Right lung (tissue), 5 donors: ENCODE measurements around the gene TBC1D16. TPM values are rescaled to one million over a fixed set of nuclear protein-coding genes. Genes with fewer than 3 reads are reported as not detected.
A peak's percentile ranks its signal among the peaks of the same experiment; 100 is the strongest.

Experiments
- DNase-seq, 2 donors: peaks; one replicate each; pipeline ENCODE4 v3.0.0-alpha.2; 2013
- polyA plus RNA-seq, 5 donors: library from polyadenylated mRNA; unstranded; fragments of 120-200 nt; gene quantifications; one replicate each; pipeline versions ENCODE4 v1.2.1 to v1.2.3, GENCODE V29; 2013; ENCODE audit warnings: inconsistent platforms in 1 of 5, low replicate concordance in 1 of 5; ENCODE audit not compliant: insufficient read length in 5 of 5, insufficient read depth in 1 of 5

Gene TBC1D16
- polyA plus RNA-seq, 5 donors: 19.0 to 36.4 (median 25.2) TPM

- no peak for DNase-seq
Observed at GRCh38 chr17:79928502-79929256, 107.0 kb downstream of the TBC1D16 start.

DNA sequence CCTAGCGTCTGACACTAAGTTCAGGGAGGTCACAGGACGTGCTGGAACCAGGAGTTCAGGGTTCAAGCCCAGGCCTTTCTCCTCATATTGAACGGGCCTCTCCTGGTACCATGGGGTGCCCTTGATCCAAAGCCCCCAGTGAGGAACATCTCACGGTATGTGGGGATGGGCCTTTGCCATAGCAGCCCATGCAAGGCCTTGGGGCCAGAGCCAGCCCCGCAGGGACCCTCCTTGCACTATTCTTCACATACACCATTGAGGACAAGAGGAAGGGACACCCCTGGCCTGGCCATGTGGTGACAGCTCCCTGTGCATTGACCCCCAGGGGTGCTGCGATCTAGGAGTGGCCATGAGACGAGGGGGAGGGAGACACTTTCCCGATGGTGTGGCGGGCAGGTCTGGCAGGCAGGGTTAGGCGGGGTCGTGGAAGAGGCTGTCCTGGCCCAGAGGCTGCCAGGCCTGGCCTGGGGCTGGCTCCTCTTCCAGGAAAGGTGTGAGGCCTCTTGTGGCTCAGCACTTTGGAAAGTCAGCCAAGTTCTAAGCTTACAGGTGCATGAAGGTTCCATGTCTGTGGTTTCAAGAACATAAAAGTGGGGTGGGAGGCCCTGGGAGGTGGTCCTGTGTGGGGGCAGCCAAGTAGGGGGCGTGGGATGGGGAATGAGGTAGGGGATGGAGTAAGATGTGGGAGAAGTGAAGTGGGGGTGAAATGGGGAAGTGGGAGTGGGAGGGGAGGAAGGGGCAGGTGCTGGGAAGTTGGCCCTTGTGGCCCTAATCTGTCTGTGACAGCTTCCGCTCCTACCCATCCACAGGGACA is 107.8 kb downstream of the TBC1D16 start:
- no peak for DNase-seq

DNA sequence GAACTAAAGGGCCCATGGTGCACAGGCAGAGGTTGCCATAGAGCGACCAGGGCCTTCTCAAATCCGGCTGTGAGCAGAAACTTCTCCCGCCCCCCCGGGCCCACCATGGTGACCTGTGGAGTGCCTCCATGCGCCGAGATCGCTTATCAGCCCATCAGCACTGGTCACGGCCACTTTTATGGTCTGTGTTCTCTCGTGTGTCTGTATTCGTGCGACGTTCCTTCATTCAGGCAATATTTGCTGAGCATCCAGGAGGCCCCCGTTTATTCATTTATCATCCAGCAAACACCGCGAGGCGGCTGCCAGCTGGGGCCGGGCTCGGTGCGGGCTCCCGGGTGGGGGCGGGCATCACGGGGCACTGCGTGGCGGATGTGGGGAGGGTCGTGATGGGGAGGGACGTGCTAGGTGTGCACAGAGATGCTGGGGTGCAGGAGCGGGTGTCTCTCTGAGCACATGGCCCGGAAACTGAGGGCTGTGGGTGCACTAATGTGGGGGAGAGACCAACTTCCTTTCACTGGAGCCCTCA is 108.5 kb downstream of the TBC1D16 start:
- DNase-seq: no peak

GRCh38 chr17:79926605-79927135 is 109.0 kb downstream of the TBC1D16 start:
- no peak for DNase-seq

DNA sequence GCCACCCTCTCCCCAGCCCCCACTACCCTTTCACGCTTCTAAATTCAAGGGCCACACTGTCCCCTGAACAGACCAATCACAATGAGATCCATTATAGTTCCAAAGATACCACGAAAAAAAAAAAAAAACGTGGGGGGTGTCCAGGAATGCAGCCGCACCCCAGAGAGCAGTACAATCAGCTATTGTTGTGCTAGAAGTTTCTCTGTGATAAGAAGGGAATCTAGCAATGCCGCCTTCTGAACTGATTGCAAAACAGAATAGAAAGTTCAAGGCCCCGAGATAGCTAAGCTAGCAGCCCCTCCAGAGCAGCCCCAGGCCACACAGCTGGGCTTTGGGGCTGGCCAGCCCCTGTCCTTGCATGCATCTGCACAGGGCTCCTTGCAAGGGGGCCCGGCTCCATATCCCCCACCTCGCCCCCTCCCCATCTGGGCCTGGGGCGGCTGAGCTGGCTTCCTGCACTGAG is 109.5 kb downstream of the TBC1D16 start:
- DNase-seq: no peak

- peak; percentile 56 to 64 for DNase-seq
Observed at GRCh38 chr17:79925242-79925957, 110.3 kb downstream of the TBC1D16 start.

- DNase-seq: no peak
Observed at GRCh38 chr17:79924639-79924976, 111.1 kb downstream of the TBC1D16 start.

GRCh38 chr17:79923974-79924638 is 111.6 kb downstream of the TBC1D16 start:
- DNase-seq: no peak

DNA sequence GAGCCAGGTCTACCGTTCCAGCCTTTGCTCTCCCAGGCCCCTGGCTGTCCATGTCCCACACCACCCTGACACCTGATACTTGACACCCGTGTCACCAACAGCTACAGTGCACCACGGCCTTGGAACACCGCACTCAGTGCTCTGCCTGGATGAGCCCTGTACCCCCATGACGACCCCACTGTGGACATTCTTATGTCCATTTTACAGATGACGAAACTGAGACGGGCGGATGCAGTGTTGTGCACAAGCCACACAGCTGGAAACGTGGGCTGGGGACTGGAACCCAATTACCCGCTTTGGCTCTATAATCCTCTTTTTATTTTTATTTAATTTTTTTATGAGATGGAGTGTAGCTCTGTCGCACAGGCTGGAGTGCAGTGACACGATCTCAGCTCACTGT is 112.9 kb downstream of the TBC1D16 start:
- DNase-seq: no peak

DNA sequence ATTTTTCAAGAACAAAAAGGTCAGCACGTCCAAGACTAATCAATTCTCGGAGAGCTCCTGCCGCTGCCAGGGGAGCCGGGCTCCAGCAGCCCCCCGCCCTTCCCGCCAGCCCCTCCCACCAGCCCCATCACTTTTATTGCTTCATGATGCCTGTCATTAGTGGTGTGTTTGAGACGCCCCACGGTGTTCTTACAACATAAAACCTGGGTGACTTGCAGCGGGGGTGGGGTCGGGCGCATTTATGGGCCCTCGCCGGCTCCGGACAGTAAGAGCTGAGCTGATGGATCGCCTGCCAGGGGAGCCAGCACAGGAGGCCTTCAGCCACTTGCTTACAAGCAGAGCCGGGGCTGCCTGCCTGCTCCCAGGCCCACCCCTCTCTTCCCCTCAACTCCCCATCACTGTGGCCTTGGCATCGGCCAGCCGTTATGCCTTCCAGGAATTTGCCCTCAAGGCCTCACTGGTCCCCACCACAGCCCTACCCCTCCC is 113.5 kb downstream of the TBC1D16 start:
- DNase-seq: no peak

GRCh38 chr17:79921411-79922115 is 114.1 kb downstream of the TBC1D16 start:
- no peak for DNase-seq

GRCh38 chr17:79920751-79921410 is 114.8 kb downstream of the TBC1D16 start:
- no peak for DNase-seq

GRCh38 chr17:79919862-79920720 is 115.6 kb downstream of the TBC1D16 start:
- DNase-seq: no peak

DNA sequence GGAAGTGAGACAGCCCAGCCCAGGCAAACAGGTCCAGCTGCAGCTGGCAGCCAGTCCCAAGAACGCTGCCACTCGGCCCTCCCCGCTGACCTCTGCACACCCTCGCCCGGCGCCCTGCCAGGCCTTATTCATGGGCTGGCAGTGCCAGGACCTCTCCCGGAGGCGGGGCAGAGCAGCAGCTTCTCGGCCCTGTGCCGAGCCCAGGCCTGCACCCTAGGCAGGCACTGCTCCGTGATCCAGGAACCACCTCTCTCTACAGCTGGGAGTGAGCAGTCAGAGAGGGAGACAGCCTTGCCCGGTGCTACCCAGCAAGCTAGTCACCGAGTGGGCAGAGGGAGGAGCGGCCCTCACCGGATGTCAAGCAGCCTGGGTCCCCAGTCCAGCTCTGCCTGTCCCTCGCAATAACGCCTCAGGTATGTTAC is 116.5 kb downstream of the TBC1D16 start:
- DNase-seq: peak in 1 of 2 donors; percentile 54

- no peak for DNase-seq
Observed at GRCh38 chr17:79918581-79919163, 117.0 kb downstream of the TBC1D16 start.

DNA sequence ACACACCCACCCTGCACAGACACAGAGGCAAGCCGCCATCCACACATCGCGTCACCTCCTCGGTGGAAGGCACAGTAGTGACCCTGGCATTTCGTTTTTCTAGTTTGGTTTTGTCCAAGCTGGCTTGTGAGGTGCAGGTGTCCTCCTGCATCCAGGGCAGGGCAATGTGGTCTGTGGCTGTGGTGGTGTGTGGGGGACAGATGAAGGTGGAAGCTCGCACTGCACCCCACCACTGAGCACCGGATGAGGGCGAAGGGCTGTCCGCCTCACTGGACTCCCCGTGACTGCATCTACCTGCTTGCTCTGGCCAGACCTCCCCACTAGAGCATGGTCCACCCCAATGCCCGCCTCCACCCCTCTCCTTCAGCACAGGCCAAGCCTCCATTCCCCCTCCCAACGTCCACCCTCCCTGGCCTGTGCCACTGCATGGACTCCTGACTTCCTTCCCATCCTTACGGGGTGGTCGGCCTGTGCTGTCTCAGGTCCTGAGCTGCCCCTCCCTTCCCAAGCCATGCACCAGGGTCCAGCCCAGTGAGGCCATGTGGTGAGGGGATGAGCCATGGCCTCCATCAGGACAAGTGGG is 117.7 kb downstream of the TBC1D16 start:
- DNase-seq: no peak

GRCh38 chr17:79916991-79917901 is 118.4 kb downstream of the TBC1D16 start:
- DNase-seq: no peak
